Parathyroid adenoma (tissue), 2 donors: ENCODE results near the gene ZNF496.

Experiments used
- H2AFZ ChIP-seq: fragments of 300-600 bp; sonication (generic); one replicate; pipeline ENCODE4 v1.7.0; 2017; ENCODE audit warnings: antibody characterized with exemption, mild to moderate bottlenecking
- H3K27ac ChIP-seq: fragments of 300-600 bp; sonication (generic); one replicate; pipeline ENCODE4 v1.7.0; 2017
- H3K27me3 ChIP-seq: fragments of 300-600 bp; sonication (generic); one replicate; pipeline ENCODE4 v1.7.0; 2017; ENCODE audit warnings: low read length; ENCODE audit not compliant: control insufficient read depth, insufficient read depth
- H3K36me3 ChIP-seq: fragments of 300-600 bp; sonication (generic); one replicate; pipeline ENCODE4 v1.7.0; 2017; ENCODE audit warnings: low read length; ENCODE audit not compliant: control insufficient read depth, insufficient read depth
- H3K4me1 ChIP-seq: fragments of 300-600 bp; sonication (generic); one replicate; pipeline ENCODE4 v1.7.0; 2017; ENCODE audit warnings: control low read depth
- H3K4me2 ChIP-seq: fragments of 300-600 bp; sonication (generic); one replicate; pipeline ENCODE4 v1.7.0; 2017; ENCODE audit warnings: low read length
- H3K4me3 ChIP-seq: fragments of 300-600 bp; sonication (generic); one replicate; pipeline ENCODE4 v1.7.0; 2017; ENCODE audit warnings: low read depth, low read length
- H3K79me2 ChIP-seq: fragments of 300-600 bp; sonication (generic); one replicate; pipeline ENCODE4 v1.7.0; 2017; ENCODE audit warnings: control low read depth
- H3K9ac ChIP-seq: fragments of 300-600 bp; sonication (generic); one replicate; pipeline ENCODE4 v1.7.0; 2017; ENCODE audit warnings: mild to moderate bottlenecking
- H3K9me3 ChIP-seq: fragments of 300-600 bp; sonication (generic); one replicate; pipeline ENCODE4 v1.7.0; 2017; ENCODE audit warnings: low read length; ENCODE audit not compliant: control insufficient read depth
- CTCF ChIP-seq: fragments of 300-600 bp; sonication (generic); IDR thresholded peaks from one replicate; pipeline ENCODE4 v1.7.0; 2017; ENCODE audit warnings: antibody characterized with exemption, mild to moderate bottlenecking
- donor health status: primary hyperparathyroidism.

Gene ZNF496

GRCh38 chr1:247296599-247297180 lies 35.0 kb downstream of the ZNF496 start:
- Histone ChIP-seq H3K4me2 (no peak overlapping the region), H3K4me3 (no peak overlapping the region), H3K9ac (no peak overlapping the region), H3K27ac (no peak overlapping the region), H3K4me1 (no peaks in the 10 kb centered on the region), H3K79me2 (no peaks in the 10 kb centered on the region), H3K36me3 (no peaks in the 10 kb centered on the region), H2AFZ (no peak overlapping the region), H3K9me3 (no peaks in the 10 kb centered on the region), H3K27me3 (no peaks in the 10 kb centered on the region)
- TF ChIP-seq CTCF, result no peak

GRCh38 chr1:247295746-247296145 lies 35.9 kb downstream of the ZNF496 start:
- Histone ChIP-seq H2AFZ (no peak overlapping the region), H3K9me3 (no peaks in the 10 kb centered on the region), H3K9ac (no peak overlapping the region), H3K27me3 (no peaks in the 10 kb centered on the region), H3K4me3 (no peak overlapping the region), H3K27ac (no peak overlapping the region), H3K4me2 (no peak overlapping the region), H3K4me1 (no peaks in the 10 kb centered on the region), H3K79me2 (no peaks in the 10 kb centered on the region), H3K36me3 (no peaks in the 10 kb centered on the region)
- no peak for TF ChIP-seq CTCF

GRCh38 chr1:247295274-247295684 lies 36.4 kb downstream of the ZNF496 start:
- no peaks in the 10 kb centered on the region for H3K9me3 ChIP-seq
- no peaks in the 10 kb centered on the region for H3K27me3 ChIP-seq
- no peaks in the 10 kb centered on the region for H3K4me1 ChIP-seq
- no peaks in the 10 kb centered on the region for H3K79me2 ChIP-seq
- no peak overlapping the region for H3K27ac ChIP-seq
- H2AFZ ChIP-seq, result no peak overlapping the region
- no peaks in the 10 kb centered on the region for H3K36me3 ChIP-seq
- TF ChIP-seq CTCF, result no peak
- H3K4me3 ChIP-seq, result no peak overlapping the region
- no peak overlapping the region for H3K4me2 ChIP-seq
- no peak overlapping the region for H3K9ac ChIP-seq

GRCh38 chr1:247294282-247294681 lies 37.4 kb downstream of the ZNF496 start:
- H3K36me3 ChIP-seq, result no peaks in the 10 kb centered on the region

More at GRCh38 chr1:247294282-247294681, 37.4 kb downstream of the ZNF496 start:
- no peak overlapping the region for H3K4me3 ChIP-seq
- H3K4me1 ChIP-seq, result no peaks in the 10 kb centered on the region
- H2AFZ ChIP-seq, result no peak overlapping the region
- no peak for TF ChIP-seq CTCF
- no peak overlapping the region for H3K4me2 ChIP-seq
- H3K27ac ChIP-seq, result no peak overlapping the region
- H3K9me3 ChIP-seq, result no peaks in the 10 kb centered on the region
- no peak overlapping the region for H3K9ac ChIP-seq
- no peaks in the 10 kb centered on the region for H3K27me3 ChIP-seq
- H3K79me2 ChIP-seq, result no peaks in the 10 kb centered on the region
